ENCODE data around the gene DCAF7.

The DCAF7 gene

GRCh38 chr17:63595132-63595531 lies 44.9 kb downstream of the DCAF7 start:
- no peaks in the 10 kb centered on the region for H3K79me2 ChIP-seq (ENCODE audit: control insufficient read depth, low read length)

GRCh38 chr17:63596856-63597586 lies 46.7 kb downstream of the DCAF7 start:
- TF ChIP-seq EZH2phosphoT487 (IDR thresholded peaks at IDR 0.05; ENCODE audit: borderline replicate concordance, low read length) (no peak), CTCF (IDR thresholded peaks at IDR 0.05; ENCODE audit: low read depth, low read length, poor library complexity, severe bottlenecking) (no peak)
- H3K27ac ChIP-seq (ENCODE audit: low read depth, low read length), result no peak overlapping the region

More at GRCh38 chr17:63595132-63595531, 44.9 kb downstream of the DCAF7 start:
- Histone ChIP-seq H3F3A (ENCODE audit: control insufficient read depth, insufficient read depth) (peaks cover 4% of the 10 kb centered on the region; the same call in 1 of the 2 replicates), H3K36me3 (ENCODE audit: control insufficient read depth, low read length) (peaks cover 30% of the 10 kb centered on the region), H3K27ac (ENCODE audit: low read depth, low read length) (no peak overlapping the region), H4K20me1 (ENCODE audit: control insufficient read depth, insufficient read depth, low read depth, low read length) (0 out of 2 replicates have a peak, but pooled peaks cover 3% of the 10 kb centered on the region), H3K4me3 (ENCODE audit: low read length) (no peak overlapping the region), H3K27me3 (ENCODE audit: control insufficient read depth, low read length) (no peaks in the 10 kb centered on the region), H3K4me2 (ENCODE audit: low read length) (no peak overlapping the region), H3K9me3 (ENCODE audit: control insufficient read depth, insufficient read depth, low read length) (no peaks in the 10 kb centered on the region), H3K9me2 (replicated peaks; ENCODE audit: control insufficient read depth, low read length) (no peaks in the 10 kb centered on the region), H3K4me1 (ENCODE audit: control insufficient read depth, low read length) (peaks cover 8% of the 10 kb centered on the region)
- TF ChIP-seq EZH2phosphoT487 (IDR thresholded peaks at IDR 0.05; ENCODE audit: borderline replicate concordance, low read length) (no peak), CTCF (IDR thresholded peaks at IDR 0.05; ENCODE audit: low read depth, low read length, poor library complexity, severe bottlenecking) (no peak)

GRCh38 chr17:63598281-63598680 lies 48.0 kb downstream of the DCAF7 start:
- peaks cover 21% of the 10 kb centered on the region for H3K4me1 ChIP-seq (ENCODE audit: control insufficient read depth, low read length)
- TF ChIP-seq CTCF (IDR thresholded peaks at IDR 0.05; ENCODE audit: low read depth, low read length, poor library complexity, severe bottlenecking) (no peak), EZH2phosphoT487 (IDR thresholded peaks at IDR 0.05; ENCODE audit: borderline replicate concordance, low read length) (no peak)
- H3K27ac ChIP-seq (ENCODE audit: low read depth, low read length), result no peak overlapping the region
- H3K36me3 ChIP-seq (ENCODE audit: control insufficient read depth, low read length), result peaks cover 14% of the 10 kb centered on the region
- no peaks in the 10 kb centered on the region for H3K9me2 ChIP-seq (replicated peaks; ENCODE audit: control insufficient read depth, low read length)
- no peaks in the 10 kb centered on the region for H4K20me1 ChIP-seq (ENCODE audit: control insufficient read depth, insufficient read depth, low read depth, low read length)
- no peaks in the 10 kb centered on the region for H3K9me3 ChIP-seq (ENCODE audit: control insufficient read depth, insufficient read depth, low read length)
- H3K79me2 ChIP-seq (ENCODE audit: control insufficient read depth, low read length), result peaks cover 20% of the 10 kb centered on the region
- H3K27me3 ChIP-seq (ENCODE audit: control insufficient read depth, low read length), result no peaks in the 10 kb centered on the region
- H3K4me2 ChIP-seq (ENCODE audit: low read length), result no peak overlapping the region
- H3F3A ChIP-seq (ENCODE audit: control insufficient read depth, insufficient read depth), result peaks cover 4% of the 10 kb centered on the region; the same call in 1 of the 2 replicates
- H3K4me3 ChIP-seq (ENCODE audit: low read length), result no peak overlapping the region

More at GRCh38 chr17:63596856-63597586, 46.7 kb downstream of the DCAF7 start:
- H3K79me2 ChIP-seq (ENCODE audit: control insufficient read depth, low read length), result peaks cover 14% of the 10 kb centered on the region
- peaks cover 19% of the 10 kb centered on the region for H3K4me1 ChIP-seq (ENCODE audit: control insufficient read depth, low read length)
- H3K27me3 ChIP-seq (ENCODE audit: control insufficient read depth, low read length), result no peaks in the 10 kb centered on the region
- no peaks in the 10 kb centered on the region for H4K20me1 ChIP-seq (ENCODE audit: control insufficient read depth, insufficient read depth, low read depth, low read length)
- H3K9me3 ChIP-seq (ENCODE audit: control insufficient read depth, insufficient read depth, low read length), result no peaks in the 10 kb centered on the region
- no peak overlapping the region for H3K4me3 ChIP-seq (ENCODE audit: low read length)
- peaks cover 4% of the 10 kb centered on the region; the same call in 1 of the 2 replicates for H3F3A ChIP-seq (ENCODE audit: control insufficient read depth, insufficient read depth)
- H3K4me2 ChIP-seq (ENCODE audit: low read length), result no peak overlapping the region
- peaks cover 16% of the 10 kb centered on the region for H3K36me3 ChIP-seq (ENCODE audit: control insufficient read depth, low read length)
- no peaks in the 10 kb centered on the region for H3K9me2 ChIP-seq (replicated peaks; ENCODE audit: control insufficient read depth, low read length)
